SK-N-SH treated with all-trans-retinoic acid at 6 μM for 48 hours (cell line): ENCODE measurements around the gene RAB19.

Source experiments
- ATAC-seq: fragments of 200-7000 bp; cut with Tn5 transposase; 3 replicates; pipeline ENCODE4 v1.9.1; 2020; ENCODE audit warnings: mild to moderate bottlenecking, moderate library complexity
- ARNTL ChIP-seq: fragments of 450-650 bp; formaldehyde crosslinking; IDR thresholded peaks from 2 replicates; pipeline ENCODE4 v1.5.0; 2020; ENCODE audit warnings: low read depth, mild to moderate bottlenecking, moderate library complexity, borderline replicate concordance
- CREB5 ChIP-seq: fragments of 250-450 bp; sonication (Bioruptor Pico); IDR thresholded peaks from 2 replicates; pipeline ENCODE4 v1.5.1; 2020; ENCODE audit warnings: low read depth, mild to moderate bottlenecking, moderate library complexity
- CSDC2 ChIP-seq: fragments of 250-450 bp; sonication (Bioruptor Pico); IDR thresholded peaks from 2 replicates; pipeline ENCODE4 v1.5.0; 2020; ENCODE audit warnings: mild to moderate bottlenecking, moderate library complexity
- CSRNP3 ChIP-seq: fragments of 250-450 bp; sonication (Bioruptor Pico); IDR thresholded peaks from 2 replicates; pipeline ENCODE4 v1.5.1; 2021; ENCODE audit warnings: mild to moderate bottlenecking, moderate library complexity
- ESRRG ChIP-seq: fragments of 250-450 bp; sonication (Bioruptor Pico); IDR thresholded peaks from 2 replicates; pipeline ENCODE4 v1.6.1; 2021; ENCODE audit warnings: mild to moderate bottlenecking
- GLIS3 ChIP-seq: fragments of 250-450 bp; sonication (Bioruptor Pico); IDR thresholded peaks from 2 replicates; pipeline ENCODE4 v1.5.0; 2020; ENCODE audit warnings: mild to moderate bottlenecking, moderate library complexity
- ISL1 ChIP-seq: fragments of 250-450 bp; sonication (Bioruptor Pico); IDR thresholded peaks from 2 replicates; pipeline ENCODE4 v2.1.2; 2022; ENCODE audit warnings: mild to moderate bottlenecking, moderate library complexity
- OSR1 ChIP-seq: fragments of 250-450 bp; sonication (Bioruptor Pico); IDR thresholded peaks from 2 replicates; pipeline ENCODE4 v1.8.0; 2022; ENCODE audit warnings: moderate library complexity, mild to moderate bottlenecking, inconsistent platforms
- PATZ1 ChIP-seq: fragments of 250-450 bp; sonication (Bioruptor Pico); IDR thresholded peaks from 2 replicates; pipeline ENCODE4 v1.8.0; 2020; ENCODE audit warnings: mild to moderate bottlenecking, moderate library complexity, borderline replicate concordance
- POU6F1 ChIP-seq: fragments of 250-450 bp; sonication (Bioruptor Pico); IDR thresholded peaks from 2 replicates; pipeline ENCODE4 v1.8.0; 2021; ENCODE audit warnings: low read depth, mild to moderate bottlenecking, moderate library complexity, borderline replicate concordance
- PPARA ChIP-seq: fragments of 250-450 bp; sonication (Bioruptor Pico); IDR thresholded peaks from 2 replicates; pipeline ENCODE4 v1.5.0; 2020; ENCODE audit warnings: mild to moderate bottlenecking, borderline replicate concordance
- RARB ChIP-seq: fragments of 250-450 bp; sonication (Bioruptor Pico); IDR thresholded peaks from 2 replicates; pipeline ENCODE4 v1.8.0; 2021; ENCODE audit warnings: mild to moderate bottlenecking, moderate library complexity
- SNAI2 ChIP-seq: fragments of 250-450 bp; sonication (Bioruptor Pico); IDR thresholded peaks from 2 replicates; pipeline ENCODE4 v1.5.0; 2020; ENCODE audit warnings: mild to moderate bottlenecking, moderate library complexity
- TCF4 ChIP-seq: fragments of 250-450 bp; sonication (Bioruptor Pico); IDR thresholded peaks from 2 replicates; pipeline ENCODE4 v1.8.0; 2021; ENCODE audit warnings: mild to moderate bottlenecking, moderate library complexity, borderline replicate concordance
- TOX ChIP-seq: fragments of 250-450 bp; sonication (Bioruptor Pico); IDR thresholded peaks from 2 replicates; pipeline ENCODE4 v1.8.0; 2021; ENCODE audit warnings: mild to moderate bottlenecking, moderate library complexity, borderline replicate concordance
- TSHZ2 ChIP-seq: fragments of 250-450 bp; sonication (Bioruptor Pico); IDR thresholded peaks from 2 replicates; pipeline ENCODE4 v1.5.0; 2020; ENCODE audit warnings: mild to moderate bottlenecking, moderate library complexity
- ZC3H10 ChIP-seq: fragments of 250-450 bp; sonication (Bioruptor Pico); IDR thresholded peaks from 2 replicates; pipeline ENCODE4 v1.5.1; 2021; ENCODE audit warnings: mild to moderate bottlenecking, moderate library complexity
- ZFP3 ChIP-seq: fragments of 250-450 bp; sonication (Bioruptor Pico); IDR thresholded peaks from 2 replicates; pipeline ENCODE4 v1.5.0; 2020; ENCODE audit warnings: mild to moderate bottlenecking, moderate library complexity
- ZFP30 ChIP-seq: fragments of 450-650 bp; formaldehyde crosslinking; IDR thresholded peaks from 2 replicates; pipeline ENCODE4 v1.5.0; 2022; ENCODE audit warnings: mild to moderate bottlenecking, moderate library complexity
- ZNF565 ChIP-seq: fragments of 450-650 bp; formaldehyde crosslinking; conservative IDR thresholded peaks from 2 replicates; pipeline ENCODE4 v1.5.0; 2020; ENCODE audit warnings: low read depth, mild to moderate bottlenecking, moderate library complexity
- ZNF70 ChIP-seq: fragments of 450-650 bp; formaldehyde crosslinking; IDR thresholded peaks from 2 replicates; pipeline ENCODE4 v1.5.0; 2020; ENCODE audit warnings: mild to moderate bottlenecking, moderate library complexity
- ZNF8 ChIP-seq: fragments of 450-650 bp; formaldehyde crosslinking; IDR thresholded peaks from 2 replicates; pipeline ENCODE4 v1.5.0; 2020; ENCODE audit warnings: mild to moderate bottlenecking, moderate library complexity

Gene RAB19

GRCh38 chr7:140383954-140384713 lies 19.7 kb upstream of the RAB19 start:
- TF ChIP-seq PATZ1 (CRISPR knock-in tag) (no peak), OSR1 (CRISPR knock-in tag) (no peak), TOX (CRISPR knock-in tag) (no peak), TSHZ2 (no peak), ZNF8 (CRISPR knock-in tag) (no peak), ARNTL (CRISPR knock-in tag) (no peak), ISL1 (CRISPR knock-in tag) (no peak), ZFP3 (no peak), SNAI2 (CRISPR knock-in tag) (no peak), ZFP30 (CRISPR knock-in tag) (no peak), ZC3H10 (CRISPR knock-in tag) (no peak), ESRRG (CRISPR knock-in tag) (no peak), ZNF565 (CRISPR knock-in tag) (no peak), ZNF70 (CRISPR knock-in tag) (no peak), CSDC2 (CRISPR knock-in tag) (no peak), CSRNP3 (CRISPR knock-in tag) (no peak), TCF4 (CRISPR knock-in tag) (no peak), RARB (CRISPR knock-in tag) (no peak), PPARA (CRISPR knock-in tag) (no peak), POU6F1 (no peak)
- no peak for ATAC-seq

- TF ChIP-seq ZC3H10 (CRISPR knock-in tag) (0 out of 2 replicates have a peak, but pooled peaks have one; percentile 57), SNAI2 (CRISPR knock-in tag) (no peak), ISL1 (CRISPR knock-in tag) (peak; percentile 45)
- no peak for ATAC-seq
These were observed 18.8 kb upstream of the RAB19 start for GRCh38 chr7:140384894-140385545.

- ATAC-seq, result no peak
- no peak for TF ChIP-seq PPARA (CRISPR knock-in tag)
- no peak for TF ChIP-seq CREB5 (CRISPR knock-in tag)
- no peak for TF ChIP-seq ZNF8 (CRISPR knock-in tag)
- no peak for TF ChIP-seq RARB (CRISPR knock-in tag)
- no peak for TF ChIP-seq ZC3H10 (CRISPR knock-in tag)
- TF ChIP-seq GLIS3 (CRISPR knock-in tag), result no peak
- no peak for TF ChIP-seq ZNF70 (CRISPR knock-in tag)
- TF ChIP-seq SNAI2 (CRISPR knock-in tag), result no peak
- no peak for TF ChIP-seq ISL1 (CRISPR knock-in tag)
- TF ChIP-seq OSR1 (CRISPR knock-in tag), result no peak
- no peak for TF ChIP-seq ESRRG (CRISPR knock-in tag)
- no peak for TF ChIP-seq ARNTL (CRISPR knock-in tag)
- TF ChIP-seq TSHZ2, result no peak
- TF ChIP-seq TCF4 (CRISPR knock-in tag), result no peak
These were observed 14.4 kb upstream of the RAB19 start for GRCh38 chr7:140389445-140389844.
